Measurements from ENCODE around the gene SAP30L.

Gene SAP30L

GRCh38 chr5:154466671-154467070 is 20.9 kb downstream of the SAP30L start:
- DNase-seq = no peak

DNA sequence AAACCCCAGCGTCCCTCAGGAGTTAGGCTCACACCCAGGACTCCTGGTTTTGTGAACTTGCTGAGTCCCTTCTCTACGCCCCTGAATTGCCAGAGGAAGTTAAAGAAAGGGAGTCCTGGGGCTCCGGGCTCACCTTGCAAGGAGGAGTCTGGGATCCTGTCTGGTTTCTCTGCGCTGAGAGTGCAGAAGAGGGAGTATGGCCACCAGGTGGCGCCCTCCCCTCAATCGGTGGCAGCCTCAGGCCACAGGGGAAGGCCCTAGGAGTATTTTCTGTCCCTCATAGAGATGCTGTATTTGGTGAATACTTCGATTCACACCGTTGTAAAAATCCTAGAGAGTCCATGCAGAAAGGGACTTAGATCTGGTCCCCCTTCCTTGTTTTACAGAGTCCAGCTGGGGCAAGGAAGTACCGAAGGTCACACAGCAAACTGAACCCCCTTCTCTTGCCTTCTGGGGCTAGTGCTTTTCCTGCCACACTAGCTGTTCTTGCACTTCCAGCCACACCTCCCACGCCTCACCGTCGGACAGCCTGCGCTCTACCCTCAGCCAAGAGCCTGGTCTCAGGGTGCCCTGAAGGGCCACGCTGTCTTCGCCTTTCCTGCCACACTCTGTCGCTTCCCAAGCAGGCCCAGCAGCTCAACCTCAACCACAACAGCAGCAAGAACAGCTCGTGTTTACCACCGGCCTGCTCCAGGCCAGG is 22.0 kb downstream of the SAP30L start:
- DNase-seq = peak; percentile 74

DNA sequence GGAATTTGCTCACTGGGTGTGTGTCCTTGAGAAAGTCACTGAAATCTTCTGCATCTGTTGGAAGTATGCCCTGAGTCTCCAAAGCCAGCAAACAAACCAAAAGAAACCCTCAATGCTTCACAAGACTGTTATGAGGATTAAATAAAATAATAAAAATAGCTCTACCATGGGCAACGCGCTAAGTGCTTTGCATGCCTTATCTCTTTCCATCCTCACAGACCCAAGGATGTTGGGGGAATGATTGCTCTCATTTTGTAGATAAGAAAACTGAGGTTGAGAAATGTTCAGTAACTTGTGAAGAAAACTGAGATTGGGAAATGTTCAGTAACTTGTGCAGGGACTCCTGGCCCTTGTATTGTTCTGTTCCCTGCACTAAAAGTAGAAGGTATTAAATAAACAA is 24.3 kb downstream of the SAP30L start:
- DNase-seq = no peak

GRCh38 chr5:154470947-154471870 is 25.4 kb downstream of the SAP30L start:
- no peak for DNase-seq

DNA sequence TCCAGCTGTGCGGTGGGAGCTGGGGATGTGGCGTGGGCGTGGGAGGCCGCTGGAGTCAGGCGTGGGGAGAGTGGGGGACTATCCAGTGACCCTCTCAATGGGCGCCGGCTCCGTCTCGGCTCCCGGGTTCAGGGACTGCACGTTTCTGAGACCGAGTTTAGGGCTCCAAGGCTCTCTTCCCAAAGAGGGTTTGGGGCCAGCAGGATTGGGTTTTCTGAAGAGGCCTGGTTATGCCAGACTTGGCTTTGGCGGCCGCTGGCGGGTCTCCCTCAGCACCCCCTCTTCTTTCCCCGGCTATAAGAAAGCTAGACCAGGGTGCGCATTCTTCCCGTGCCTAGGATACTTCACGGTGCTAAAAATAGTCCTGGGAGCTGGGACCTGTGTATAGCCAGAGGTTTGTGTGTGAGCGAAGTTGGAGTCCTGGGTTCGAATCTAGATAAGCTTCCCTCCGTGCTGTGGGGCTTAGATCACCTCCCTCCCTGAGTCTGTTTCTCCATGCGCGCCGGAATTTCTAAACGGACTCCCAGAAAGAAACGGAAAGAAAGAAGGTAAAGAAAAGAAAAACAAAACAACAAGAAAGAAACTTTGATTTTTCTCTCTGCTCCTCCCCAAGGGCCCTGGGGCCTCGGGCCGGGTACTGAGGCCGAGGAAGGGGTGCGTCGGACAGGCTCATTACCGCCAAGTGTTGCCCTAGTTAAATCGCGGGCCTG is 27.2 kb downstream of the SAP30L start:
- DNase-seq = no peak

- no peak for DNase-seq
These were observed 27.9 kb downstream of the SAP30L start for GRCh38 chr5:154473581-154474283.

- no peak for DNase-seq
These were observed 28.9 kb downstream of the SAP30L start for GRCh38 chr5:154474396-154475334.

- DNase-seq = no peak
These were observed 30.0 kb downstream of the SAP30L start for GRCh38 chr5:154475591-154476353.

- no peak for DNase-seq
These were observed 30.8 kb downstream of the SAP30L start for GRCh38 chr5:154476354-154477205.

- DNase-seq = no peak
These were observed 31.8 kb downstream of the SAP30L start for GRCh38 chr5:154477382-154478223.

DNA sequence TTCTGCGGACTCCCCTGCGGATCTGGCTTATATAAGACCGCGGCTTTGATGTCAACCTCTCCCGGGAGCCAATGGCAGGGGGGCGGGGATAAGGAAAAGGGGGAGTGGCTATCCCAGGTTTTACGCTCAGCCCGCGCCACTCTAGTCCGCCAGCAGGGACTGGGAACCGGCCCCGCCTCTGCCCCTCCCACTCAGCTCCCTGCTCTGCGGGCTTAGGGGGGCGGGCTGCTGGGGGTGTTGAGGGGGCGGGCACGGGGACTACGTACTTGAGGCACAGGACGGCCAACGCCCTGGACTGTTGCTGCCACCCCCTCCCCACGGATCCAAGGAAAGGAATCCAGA is 32.4 kb downstream of the SAP30L start, which contains the start of gene HAND1:
Gene HAND1 (minus strand): TSS at position 4 of the 342 bp plus-strand sequence. CDS start 219 bp downstream, outside the sequence.
- DNase-seq = no peak

- no peak for DNase-seq
These were observed 33.0 kb downstream of the SAP30L start for GRCh38 chr5:154478752-154479159.

DNA sequence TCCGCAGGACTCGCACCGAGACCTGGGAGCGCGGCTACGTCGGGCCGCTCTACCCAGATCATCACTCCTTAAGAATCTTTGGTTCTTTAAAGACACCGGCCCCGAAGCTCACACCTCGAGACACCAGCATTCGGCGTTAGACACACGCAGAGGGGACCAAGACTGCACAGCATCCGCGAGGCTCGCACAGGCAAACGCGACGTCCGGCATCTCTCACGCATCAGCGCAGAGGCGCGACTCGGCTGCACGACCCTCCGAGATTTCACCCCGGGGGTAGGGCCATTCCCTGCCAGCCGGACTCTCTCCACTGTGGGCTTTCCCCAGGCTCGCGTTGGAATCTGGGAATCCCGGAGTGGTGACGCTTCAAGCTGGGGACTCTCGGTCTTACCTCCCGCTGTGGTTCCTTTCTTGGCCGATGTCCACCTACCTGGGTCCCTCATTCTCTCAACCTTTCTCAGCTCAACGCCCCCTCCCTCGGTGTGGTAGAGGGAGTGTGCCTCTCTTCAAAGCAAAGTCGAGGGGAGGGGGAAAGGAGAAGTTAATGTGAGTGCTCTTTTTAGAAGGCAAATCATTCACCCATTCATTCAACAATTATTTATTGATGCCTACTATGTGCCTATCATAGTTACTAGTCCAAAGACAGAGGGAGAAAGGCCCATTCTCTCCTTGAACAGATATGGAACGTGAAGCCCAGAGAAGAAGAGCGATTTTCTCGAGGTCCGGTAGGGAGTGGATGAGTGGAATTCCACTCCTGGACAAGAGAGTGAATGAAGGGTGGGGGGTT is 33.6 kb downstream of the SAP30L start:
- DNase-seq = no peak

GRCh38 chr5:154479944-154480750 is 34.4 kb downstream of the SAP30L start:
- no peak for DNase-seq

- no peak for DNase-seq
These were observed 35.0 kb downstream of the SAP30L start for GRCh38 chr5:154480847-154481246.

GRCh38 chr5:154481584-154482381 is 36.0 kb downstream of the SAP30L start:
- DNase-seq = no peak

All from activated naive CD4-positive, alpha-beta T cell treated with anti-CD3 and anti-CD28 coated beads, Interleukin-2, amount 50 U/mL, for 16 hours (primary cell).